ENCODE results near the gene FOXO1.

Gene FOXO1

GRCh38 chr13:40604135-40604534 is 62.3 kb downstream of the FOXO1 start:
- DNase-seq: no peak

- no peak for DNase-seq
Measured at GRCh38 chr13:40600149-40600751, 66.2 kb downstream of the FOXO1 start.

- DNase-seq: no peak
Measured at GRCh38 chr13:40599747-40600146, 66.7 kb downstream of the FOXO1 start.

DNA sequence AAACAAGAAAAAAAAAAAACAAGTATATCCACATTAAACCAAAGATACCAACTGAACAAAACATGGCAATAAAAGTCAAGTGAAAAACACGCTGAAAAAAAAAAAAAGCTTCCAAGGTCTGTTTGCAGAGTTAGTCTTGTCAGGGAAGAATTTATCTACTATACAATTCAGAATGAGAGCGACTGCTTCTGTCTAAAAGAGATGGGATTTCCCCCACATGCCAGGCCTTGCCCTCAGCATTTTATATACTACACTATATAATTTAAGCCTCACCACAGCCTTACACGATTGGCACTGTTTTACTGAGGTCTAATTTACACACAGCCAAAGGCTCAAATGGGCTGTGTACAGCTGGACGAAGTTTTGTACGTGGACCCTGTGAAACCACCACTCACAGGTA is 67.3 kb downstream of the FOXO1 start:
- DNase-seq: no peak

DNA sequence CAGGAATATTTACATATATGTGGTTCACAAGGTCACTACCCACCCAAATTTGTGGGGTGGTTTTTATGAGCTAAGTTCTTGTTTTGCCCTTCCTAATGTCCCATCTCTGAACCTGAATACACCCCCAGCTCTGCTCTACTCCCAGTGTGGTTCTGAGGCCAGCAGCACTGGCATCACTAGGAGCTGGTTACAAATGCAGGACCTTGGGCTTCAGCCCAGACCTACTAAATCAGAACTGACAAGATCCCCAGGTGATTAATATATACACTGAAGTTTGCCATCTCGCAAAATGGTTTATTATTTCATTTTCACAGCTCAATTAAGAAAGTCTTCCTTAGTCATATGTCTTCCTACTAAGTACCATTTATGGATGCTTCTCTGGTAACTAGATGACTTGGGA is 67.9 kb downstream of the FOXO1 start:
- no peak for DNase-seq

DNA sequence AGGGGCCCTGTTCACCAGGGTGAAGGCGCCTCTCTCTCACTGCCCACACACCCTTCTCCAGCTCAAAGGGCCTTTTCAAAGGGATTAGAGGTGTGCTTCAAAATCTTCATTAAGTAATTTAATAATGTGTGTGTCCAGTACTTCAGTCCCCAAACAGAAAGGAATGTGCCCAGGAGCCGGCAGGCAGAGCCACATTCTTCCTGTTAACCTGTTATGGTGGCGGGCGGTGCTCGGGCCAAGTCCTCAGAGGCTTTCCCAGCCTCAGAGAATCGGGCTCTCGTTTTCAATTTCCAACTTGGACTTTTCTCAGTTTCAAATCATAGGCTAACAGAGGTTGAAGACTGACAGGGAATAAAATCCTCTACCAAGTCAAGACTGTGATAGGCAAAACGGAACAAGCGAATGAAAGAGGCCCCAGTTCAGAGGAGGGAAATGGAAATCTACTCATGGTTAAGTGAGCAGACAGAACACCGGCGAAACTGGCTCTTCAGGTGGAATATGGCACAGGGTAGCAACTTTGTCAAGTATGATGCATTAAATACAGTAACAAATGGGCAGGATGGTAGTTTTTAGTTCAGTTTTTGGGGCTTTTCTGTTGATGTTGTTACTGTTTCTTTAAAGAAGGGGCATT is 68.6 kb downstream of the FOXO1 start:
- no peak for DNase-seq

- no peak for DNase-seq
Measured at GRCh38 chr13:40596484-40596883, 70.0 kb downstream of the FOXO1 start.

- no peak for DNase-seq
Measured at GRCh38 chr13:40595693-40596092, 70.7 kb downstream of the FOXO1 start.

DNA sequence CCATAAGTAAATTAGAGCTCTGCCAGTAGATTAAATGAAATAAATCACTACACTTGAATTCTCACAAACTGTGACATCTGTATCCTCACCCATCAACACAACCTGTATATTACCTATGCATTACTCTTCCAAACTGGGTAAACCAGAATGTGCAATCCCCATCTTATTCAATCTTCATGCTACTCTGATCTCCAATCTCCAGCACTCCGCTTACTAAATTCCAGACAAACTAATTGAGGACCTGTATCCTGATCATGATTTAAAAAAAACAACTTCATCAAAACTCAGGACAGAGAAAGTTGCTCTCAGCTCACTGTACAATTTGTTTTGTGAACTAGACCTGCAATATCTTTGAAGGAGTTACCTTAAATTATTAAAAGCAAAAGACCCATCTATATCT is 74.4 kb downstream of the FOXO1 start:
- DNase-seq: no peak

DNA sequence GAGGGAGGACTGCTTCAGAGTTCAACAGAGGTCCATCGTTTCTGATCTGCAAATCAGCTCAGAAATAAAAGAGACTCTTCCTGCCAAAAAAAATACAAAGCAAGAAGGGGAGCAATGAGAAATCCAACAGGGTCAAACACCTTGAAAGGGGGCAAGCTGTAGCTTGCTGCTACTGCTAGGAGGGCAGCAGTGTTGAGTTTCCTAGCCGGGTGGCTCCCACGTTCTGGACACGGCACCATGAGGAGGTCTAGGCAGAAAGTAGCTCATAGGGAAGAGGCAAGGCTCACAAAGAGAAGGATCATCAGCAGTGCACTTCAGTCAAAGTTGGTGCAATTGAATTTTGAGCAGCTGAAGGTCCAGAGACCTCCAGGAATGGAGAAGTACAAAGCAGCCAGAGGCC is 75.3 kb downstream of the FOXO1 start:
- DNase-seq: no peak

DNA sequence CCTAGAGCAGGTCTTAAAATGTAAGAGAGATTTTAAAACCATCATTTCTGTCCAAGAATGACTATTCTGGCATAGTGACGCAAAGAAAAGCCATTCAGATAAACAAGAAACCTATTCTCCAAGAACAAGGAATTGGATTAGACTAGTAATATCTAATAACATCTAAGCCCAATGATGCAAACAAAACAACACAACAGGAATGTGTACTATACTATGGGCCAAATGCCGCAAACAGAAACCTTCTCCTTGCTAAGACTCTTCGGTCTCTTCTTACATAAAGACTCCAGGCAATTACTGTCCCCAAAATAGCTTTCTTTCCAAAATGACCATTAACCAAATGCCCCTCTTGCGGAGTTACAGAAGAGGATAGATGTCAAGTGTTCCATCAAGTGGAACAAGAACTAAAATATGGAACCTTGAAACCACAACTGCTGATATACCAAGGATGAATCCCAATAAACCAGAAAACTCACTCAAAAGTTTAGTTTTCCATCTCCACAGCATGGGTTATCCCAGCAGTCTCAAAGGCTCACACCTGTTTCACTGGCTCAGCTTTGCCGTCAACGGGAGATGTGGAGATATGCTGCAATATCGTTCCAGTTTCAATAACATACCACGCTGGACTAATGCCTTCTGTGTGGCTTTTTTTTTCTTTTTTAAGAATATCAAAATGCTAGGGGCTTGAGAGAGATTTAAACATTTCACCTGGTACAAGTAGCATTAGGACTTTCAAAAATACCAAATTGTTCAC is 76.2 kb downstream of the FOXO1 start:
- no peak for DNase-seq

- DNase-seq: peak; percentile 30
Measured at GRCh38 chr13:40589285-40590109, 76.9 kb downstream of the FOXO1 start.

DNA sequence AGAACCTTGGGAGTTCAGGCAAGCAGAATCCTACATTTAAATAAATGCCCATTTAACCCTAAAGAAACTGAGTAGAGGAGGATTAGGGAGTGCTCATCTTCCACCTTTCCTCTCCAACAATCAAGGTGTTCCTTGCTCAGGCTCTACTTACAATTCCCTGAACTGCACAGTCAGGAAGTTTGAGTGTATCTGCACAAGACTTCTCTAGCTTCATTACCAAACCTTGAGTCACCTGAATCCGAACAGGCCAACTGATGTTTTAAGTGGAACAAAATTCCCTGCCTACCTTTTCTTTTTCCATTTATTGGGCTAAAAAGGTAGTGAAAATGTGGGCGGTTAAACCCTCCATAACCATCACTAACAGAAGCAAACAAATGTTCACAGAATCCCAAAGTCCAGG is 78.3 kb downstream of the FOXO1 start:
- DNase-seq: no peak

- DNase-seq: no peak
Measured at GRCh38 chr13:40586886-40587565, 79.4 kb downstream of the FOXO1 start.

DNA sequence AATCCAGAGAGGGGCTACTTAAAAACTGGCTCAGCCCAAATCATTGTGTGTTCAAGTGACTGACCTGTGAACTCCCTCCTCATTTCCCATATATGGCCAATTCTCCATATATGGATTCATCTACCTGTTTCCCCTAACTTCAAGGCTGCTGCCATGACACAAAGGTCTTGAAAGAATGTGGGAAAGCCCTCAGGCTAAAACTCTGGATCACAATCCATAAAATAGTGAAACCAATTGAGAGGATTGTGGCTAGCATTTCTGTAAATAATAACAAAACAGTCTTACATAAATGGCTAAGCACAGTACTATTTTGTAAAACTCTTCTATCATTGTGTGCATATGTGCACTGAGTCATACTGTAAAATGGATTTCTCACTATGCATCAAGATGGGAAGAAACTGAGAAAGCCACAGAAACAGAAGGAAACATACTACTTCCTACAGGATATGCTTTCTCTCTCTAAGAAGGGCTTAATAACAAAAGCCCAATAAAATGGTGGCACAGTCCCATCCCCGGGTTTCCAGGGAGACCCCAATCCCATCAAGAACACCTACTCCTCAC is 80.5 kb downstream of the FOXO1 start:
- no peak for DNase-seq

DNA sequence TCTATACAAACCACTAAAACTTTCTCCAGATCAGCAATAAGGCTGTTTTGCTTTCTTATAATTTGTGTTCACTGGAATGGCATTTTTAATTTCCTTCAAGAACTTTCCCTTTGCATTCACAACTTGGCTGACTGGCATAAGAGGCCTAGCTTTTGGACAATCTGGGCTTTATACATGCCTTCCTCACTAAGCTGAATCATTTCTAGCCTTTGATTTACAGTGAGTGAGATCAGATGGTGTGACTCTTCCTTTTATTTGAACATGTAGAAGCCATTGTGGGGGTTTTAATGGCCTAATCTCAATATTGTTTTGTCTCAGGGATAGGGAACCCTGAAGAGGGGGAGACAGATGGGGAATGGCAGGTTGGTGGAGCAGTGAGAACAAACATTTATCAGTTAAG is 82.7 kb downstream of the FOXO1 start:
- no peak for DNase-seq

- DNase-seq: no peak
Measured at GRCh38 chr13:40582531-40582930, 83.9 kb downstream of the FOXO1 start.

DNA sequence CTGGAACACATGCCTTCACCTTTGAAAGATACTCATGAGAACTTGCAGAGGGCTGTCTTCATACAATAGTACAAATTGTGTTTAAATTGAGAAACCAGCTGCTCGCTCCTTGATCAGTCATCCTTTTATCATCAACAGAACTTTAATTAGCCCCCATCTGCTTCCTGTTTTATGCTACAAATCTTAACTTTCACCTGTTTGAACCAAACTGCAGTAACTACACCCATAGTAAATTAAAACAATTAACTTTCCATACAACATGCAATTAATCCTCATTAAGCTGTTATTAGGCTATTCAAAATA is 85.2 kb downstream of the FOXO1 start:
- no peak for DNase-seq

- no peak for DNase-seq
Measured at GRCh38 chr13:40580566-40581276, 85.7 kb downstream of the FOXO1 start.

- DNase-seq: no peak
Measured at GRCh38 chr13:40579535-40579934, 86.9 kb downstream of the FOXO1 start.

DNA sequence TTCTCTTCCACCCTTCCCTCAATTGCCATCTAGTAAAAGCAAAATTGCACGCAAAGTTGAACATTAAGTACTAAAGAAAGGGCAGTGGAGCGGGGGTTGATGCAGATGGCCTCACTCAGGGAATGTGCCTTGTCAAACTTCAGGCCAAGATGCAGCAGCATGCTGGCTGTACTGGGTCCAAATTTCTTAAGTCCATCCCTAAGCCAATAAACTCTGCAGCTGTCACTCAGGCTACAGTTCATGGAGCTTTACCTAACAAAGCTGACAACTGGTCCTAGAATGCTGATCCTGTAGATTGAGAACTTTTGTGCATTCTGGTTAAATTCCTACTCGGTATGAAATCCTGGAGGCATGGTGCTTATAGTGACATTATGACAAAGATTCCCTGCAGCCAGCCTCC is 88.4 kb downstream of the FOXO1 start:
- DNase-seq: no peak

DNA sequence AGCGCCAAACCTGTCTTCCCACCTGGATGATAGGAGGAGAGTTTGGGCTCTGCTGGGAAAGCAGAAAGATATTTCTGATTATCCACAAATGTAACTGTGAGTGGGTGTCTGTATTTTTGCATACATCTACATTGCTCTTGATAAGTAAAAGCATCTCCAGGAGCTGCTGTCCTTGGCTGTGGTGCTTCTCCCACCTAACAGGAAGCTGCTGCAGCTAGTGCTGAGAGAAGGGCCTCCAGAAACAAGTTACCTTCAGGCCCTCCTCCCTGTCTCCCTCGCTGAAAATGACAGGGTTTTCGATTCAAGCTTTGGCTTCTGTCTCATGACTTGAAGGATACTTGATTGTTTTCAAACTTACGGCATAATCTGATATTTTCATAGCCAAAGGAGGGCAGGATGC is 90.1 kb downstream of the FOXO1 start:
- DNase-seq: no peak

Data from OCI-M1 (cell line).